Gastrocnemius medialis (tissue), 4 donors: ENCODE measurements around the gene S100A9. TPM values are rescaled to one million over a fixed set of nuclear protein-coding genes. Genes with fewer than 3 reads are reported as not detected.
A peak's percentile ranks its signal among the peaks of the same experiment; 100 is the strongest.

ENCODE experiments used
- ATAC-seq, 2 donors: fragments of 150-250 bp; one replicate each; pipeline ENCODE4 v1.9.1; 2016
- DNase-seq, 2 donors: peaks; one replicate each; pipeline ENCODE4 v3.0.0-alpha.2; 2019
- H3K27ac ChIP-seq, 4 donors: fragments of 200-600 bp; sonication (generic); 1 replicate in 1 of 4; 2 replicates in 3 of 4; pipeline ENCODE4 v1.5.1; 2016 to 2018; ENCODE audit warnings: mild to moderate bottlenecking in 2 of 4, moderate library complexity in 1 of 4
- H3K27me3 ChIP-seq, 3 donors: fragments of 200-600 bp; sonication (generic) in 2 of 3; 1 replicate in 1 of 3; 2 replicates in 2 of 3; pipeline versions ENCODE4 v1.5.1 to v1.6.0; 2016 to 2019; ENCODE audit warnings: mild to moderate bottlenecking in 1 of 3, moderate library complexity in 1 of 3
- H3K36me3 ChIP-seq, 2 donors: fragments of 200-600 bp; sonication (generic) in 1 of 2; one replicate each; pipeline ENCODE4 v1.5.1; 2017 to 2018
- H3K4me1 ChIP-seq, 2 donors: fragments of 200-600 bp; sonication (generic) in 1 of 2; one replicate each; pipeline ENCODE4 v1.5.1; 2016 to 2017; ENCODE audit warnings: mild to moderate bottlenecking in 2 of 2
- H3K4me3 ChIP-seq, 4 donors: fragments of 200-600 bp; sonication (generic) in 3 of 4; 1 replicate in 1 of 4; 2 replicates in 3 of 4; pipeline ENCODE4 v1.5.1; 2016 to 2019; ENCODE audit warnings: mild to moderate bottlenecking in 2 of 4
- H3K9me3 ChIP-seq, 3 donors: fragments of 200-600 bp; sonication (generic) in 2 of 3; 1 replicate in 1 of 3; 2 replicates in 2 of 3; pipeline ENCODE4 v1.5.1; 2016 to 2019
- POLR2A ChIP-seq, 2 donors: fragments of 450-650 bp; IDR thresholded peaks; one replicate each; pipeline ENCODE4 v1.6.1; 2017; ENCODE audit warnings: antibody characterized with exemption in 2 of 2, mild to moderate bottlenecking in 2 of 2, moderate library complexity in 2 of 2
- in situ Hi-C, 4 donors: fragments of 200-750 bp; cut with MboI; loops; one replicate each; pipeline versions ENCODE4 v1.15.0 to v1.8.0; 2017; ENCODE audit warnings: low sequenced_read_pairs in 4 of 4
- intact Hi-C: fragments of 100-400 bp; cut with DNase I; formaldehyde crosslinking; loops from one replicate; pipeline ENCODE4 v1.15.1; 2023; ENCODE audit warnings: low total_unique reads
- total RNA-seq, 4 donors: library from RNA; depleted of rRNA; stranded (reverse); fragments of >200 nt; gene quantifications; one replicate each; pipeline versions ENCODE4 v1.1.0 to v1.2.3, GENCODE V29; 2016
- TF ChIP-seq, protein P1 (sequence below), 5 experiments: fragments of 450-650 bp in 3 of 5; fragments of 200-600 bp in 2 of 5; sonication (generic) in 2 of 5; IDR thresholded peaks in 4 of 5; conservative IDR thresholded peaks in 1 of 5; 1 replicate in 4 of 5; 2 replicates in 1 of 5; pipeline ENCODE4 v1.5.1; 2016 to 2019; ENCODE audit warnings: antibody characterized with exemption in 5 of 5, mild to moderate bottlenecking in 3 of 5, moderate library complexity in 3 of 5

The S100A9 gene
- total RNA-seq, 4 donors from 2014 or later: 57.4 to 205 (median 87.1) TPM

DNA sequence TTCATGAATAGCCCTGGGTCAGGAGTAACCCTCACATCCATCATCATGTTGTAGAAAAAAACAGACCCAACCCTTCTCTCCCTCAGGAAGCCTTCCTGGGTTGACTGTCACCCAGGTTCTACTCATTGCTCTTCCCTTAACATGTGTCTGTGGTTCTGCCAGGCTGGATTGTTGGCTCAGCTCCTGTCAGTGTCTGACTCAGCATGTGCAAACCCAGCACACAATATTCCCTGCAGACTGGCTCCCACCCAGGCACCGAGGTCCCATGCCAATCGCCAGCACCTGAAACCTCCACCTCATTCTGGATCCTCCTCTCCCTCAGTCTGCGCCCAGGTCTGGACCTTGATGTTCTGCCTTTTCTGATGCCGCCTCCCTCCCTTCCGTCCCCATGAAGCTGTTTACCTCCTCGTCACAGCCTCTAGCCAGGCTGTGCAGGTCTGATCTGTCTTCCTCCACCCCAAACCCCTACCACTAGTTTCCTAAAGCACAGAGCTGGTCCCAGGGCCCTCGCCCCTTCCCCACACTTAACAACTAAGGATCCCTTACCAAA, 37.6 kb downstream of the S100A9 start:
- intact Hi-C loops (loop anchor here (1.0 to 2.0 kb wide), 2 partner anchors 96 to 171 kb away; no protein-coding TSS in a partner anchor), in situ Hi-C loops (no loop called here)
- no peaks in the 10 kb centered on the region for H3K27me3 ChIP-seq
- H3K27ac ChIP-seq: peak overlapping the region in 2 of 4 donors; percentile 44 to 73
- no peaks in the 10 kb centered on the region for H3K9me3 ChIP-seq
- peaks cover 13 to 31% of the 10 kb centered on the region in 2 donors for H3K4me1 ChIP-seq
- no peaks in the 10 kb centered on the region for H3K36me3 ChIP-seq
- no peak for TF ChIP-seq POLR2A (IDR thresholded peaks at IDR 0.05)
- TF ChIP-seq, protein P1, sequence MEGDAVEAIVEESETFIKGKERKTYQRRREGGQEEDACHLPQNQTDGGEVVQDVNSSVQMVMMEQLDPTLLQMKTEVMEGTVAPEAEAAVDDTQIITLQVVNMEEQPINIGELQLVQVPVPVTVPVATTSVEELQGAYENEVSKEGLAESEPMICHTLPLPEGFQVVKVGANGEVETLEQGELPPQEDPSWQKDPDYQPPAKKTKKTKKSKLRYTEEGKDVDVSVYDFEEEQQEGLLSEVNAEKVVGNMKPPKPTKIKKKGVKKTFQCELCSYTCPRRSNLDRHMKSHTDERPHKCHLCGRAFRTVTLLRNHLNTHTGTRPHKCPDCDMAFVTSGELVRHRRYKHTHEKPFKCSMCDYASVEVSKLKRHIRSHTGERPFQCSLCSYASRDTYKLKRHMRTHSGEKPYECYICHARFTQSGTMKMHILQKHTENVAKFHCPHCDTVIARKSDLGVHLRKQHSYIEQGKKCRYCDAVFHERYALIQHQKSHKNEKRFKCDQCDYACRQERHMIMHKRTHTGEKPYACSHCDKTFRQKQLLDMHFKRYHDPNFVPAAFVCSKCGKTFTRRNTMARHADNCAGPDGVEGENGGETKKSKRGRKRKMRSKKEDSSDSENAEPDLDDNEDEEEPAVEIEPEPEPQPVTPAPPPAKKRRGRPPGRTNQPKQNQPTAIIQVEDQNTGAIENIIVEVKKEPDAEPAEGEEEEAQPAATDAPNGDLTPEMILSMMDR (IDR thresholded peaks at IDR 0.05 in 4 of 5, conservative IDR thresholded peaks at IDR 0.05 in 1 of 5): no peak
- ATAC-seq (peak; percentile 89 to 90), DNase-seq (peak; percentile 82 to 83)
- no peak overlapping the region for H3K4me3 ChIP-seq

DNA sequence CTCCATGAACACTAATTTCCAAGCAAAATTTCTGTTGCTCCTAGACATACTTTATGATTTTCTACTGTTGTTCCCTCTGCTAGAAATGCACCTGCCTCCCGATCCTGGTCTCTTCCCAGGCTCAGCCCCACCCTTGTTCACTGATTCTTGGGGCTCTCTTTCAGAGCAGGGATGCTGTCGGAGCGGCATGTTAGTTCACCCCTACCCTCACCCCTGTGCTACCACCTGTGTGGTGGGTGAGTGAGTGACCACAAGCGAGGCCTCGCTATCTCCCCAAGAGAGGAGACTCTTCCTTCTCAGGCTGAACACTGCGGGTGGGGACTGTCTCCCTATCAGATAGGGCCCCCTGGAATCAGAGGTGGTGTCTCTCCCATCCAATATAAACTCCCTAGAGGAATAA, 38.1 kb downstream of the S100A9 start:
- Histone ChIP-seq H3K9me3 (no peaks in the 10 kb centered on the region), H3K4me1 (peaks cover 8 to 25% of the 10 kb centered on the region in 2 donors), H3K27me3 (no peaks in the 10 kb centered on the region), H3K36me3 (no peaks in the 10 kb centered on the region), H3K27ac (peak overlapping the region in 1 of 4 donors; percentile 73), H3K4me3 (no peak overlapping the region)
- intact Hi-C loops (loop anchor here (1.0 to 2.0 kb wide), 2 partner anchors 95 to 171 kb away; no protein-coding TSS in a partner anchor), in situ Hi-C loops (no loop called here)
- no peak for ATAC-seq
- TF ChIP-seq POLR2A (IDR thresholded peaks at IDR 0.05): no peak
- TF ChIP-seq, protein P1 (IDR thresholded peaks at IDR 0.05 in 4 of 5, conservative IDR thresholded peaks at IDR 0.05 in 1 of 5): no peak
- DNase-seq: no peak

DNA sequence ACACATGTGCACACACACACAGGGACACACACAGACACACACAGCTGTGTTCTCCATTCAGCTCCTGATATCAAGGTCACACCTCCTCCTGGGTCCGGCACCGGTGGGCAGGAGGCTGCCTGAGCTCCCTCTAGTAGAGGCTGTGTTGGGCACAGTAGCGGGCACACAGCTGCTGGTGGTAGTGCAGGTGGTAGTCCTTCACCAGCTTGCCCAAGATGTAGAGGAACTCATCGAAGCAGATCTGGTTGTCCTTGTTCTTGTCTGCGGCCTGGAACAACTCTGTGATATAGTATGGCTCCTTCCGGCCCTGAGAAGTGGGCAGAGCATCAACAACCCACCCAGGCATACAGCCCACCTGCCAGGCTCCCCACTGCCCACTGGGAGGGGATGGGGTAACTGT, 38.8 kb downstream of the S100A9 start:
- H3K9me3 ChIP-seq: no peaks in the 10 kb centered on the region
- intact Hi-C loops: no loop called here
- DNase-seq: no peak

DNA sequence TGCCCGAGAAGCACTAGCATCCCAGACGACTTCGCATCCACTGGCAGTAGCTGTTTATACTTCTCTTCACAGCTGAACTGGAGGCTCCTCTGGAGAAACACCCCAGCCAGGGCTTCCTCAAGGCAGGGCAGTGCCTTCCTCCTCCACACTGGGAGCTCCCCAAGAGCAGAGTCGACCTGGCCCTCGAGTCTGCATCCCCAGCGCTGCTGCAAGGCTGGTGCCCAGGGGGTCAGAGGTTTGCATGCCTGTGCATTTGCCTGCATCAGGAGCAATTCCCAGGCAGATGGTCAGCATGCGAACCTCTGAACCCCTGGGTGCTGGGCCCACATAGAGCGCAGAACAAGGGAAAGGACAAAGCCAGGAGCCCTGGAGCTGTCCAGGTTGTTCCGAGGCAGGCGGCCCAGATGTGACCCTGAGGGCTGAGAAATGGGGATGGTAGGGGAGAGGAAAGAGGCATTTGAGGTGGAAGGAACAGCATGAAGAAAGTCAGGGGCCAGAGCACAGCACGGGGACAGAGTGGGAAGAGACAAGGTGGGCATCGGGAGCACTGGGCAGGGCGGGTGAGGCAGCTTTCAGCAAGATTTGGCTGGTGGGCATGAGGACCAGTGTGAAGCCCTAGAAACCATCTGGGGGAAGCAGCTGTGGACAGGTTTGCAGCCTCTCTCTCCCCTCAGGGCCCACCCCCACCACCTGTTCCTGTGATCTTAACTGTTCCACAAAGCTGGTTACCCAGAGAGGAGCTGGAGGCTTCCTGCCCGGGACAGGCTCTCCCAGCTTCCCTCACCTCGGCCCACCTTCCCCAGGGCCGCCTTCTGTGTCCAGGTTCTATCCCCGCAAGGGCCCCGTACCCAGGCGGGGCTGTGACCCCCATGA, 39.6 kb downstream of the S100A9 start:
- Histone ChIP-seq H3K4me1 (peaks cover 0 to 16% of the 10 kb centered on the region in 2 donors), H3K27ac (no peak overlapping the region), H3K4me3 (no peak overlapping the region), H3K27me3 (no peaks in the 10 kb centered on the region), H3K36me3 (no peaks in the 10 kb centered on the region), H3K9me3 (no peaks in the 10 kb centered on the region)
- no peak for TF ChIP-seq POLR2A (IDR thresholded peaks at IDR 0.05)
- TF ChIP-seq, protein P1 (IDR thresholded peaks at IDR 0.05 in 4 of 5, conservative IDR thresholded peaks at IDR 0.05 in 1 of 5): no peak
- in situ Hi-C loops: no loop called here
- DNase-seq: no peak
- intact Hi-C loops: no loop called here
- no peak for ATAC-seq

More for the DNA sequence above, 38.8 kb downstream of the S100A9 start:
- Histone ChIP-seq H3K27me3 (no peaks in the 10 kb centered on the region), H3K27ac (no peak overlapping the region), H3K4me1 (peaks cover 3 to 20% of the 10 kb centered on the region in 2 donors), H3K4me3 (no peak overlapping the region), H3K36me3 (no peaks in the 10 kb centered on the region)
- TF ChIP-seq, protein P1 (IDR thresholded peaks at IDR 0.05 in 4 of 5, conservative IDR thresholded peaks at IDR 0.05 in 1 of 5): no peak
- TF ChIP-seq POLR2A (IDR thresholded peaks at IDR 0.05): no peak
- ATAC-seq: no peak
- in situ Hi-C loops: no loop called here
